Epithelial cell of proximal tubule (primary cell): Measurements from ENCODE around the gene PTCH1. TPM values are rescaled to one million over a fixed set of nuclear protein-coding genes. Genes with fewer than 3 reads are reported as not detected.

Experiments
- DNase-seq: peaks from one replicate; pipeline ENCODE4 v3.0.0-alpha.2; 2011; ENCODE audit warnings: low read depth
- H3K4me3 ChIP-seq: 2 replicates; pipeline ENCODE4 v1.5.1; 2011; ENCODE audit warnings: low read depth, mild to moderate bottlenecking, low read length
- CTCF ChIP-seq: conservative IDR thresholded peaks from 2 replicates; pipeline ENCODE4 v1.5.1; 2012; ENCODE audit warnings: low read depth, mild to moderate bottlenecking, low read length
- total RNA-seq: library from RNA; depleted of rRNA; stranded (reverse); fragments of >200 nt; gene quantifications from 2 replicates; pipeline ENCODE4 v1.2.3, GENCODE V29; 2015

PTCH1 gene
- total RNA-seq, 1 donor from 2014 or later: 3.5 TPM

GRCh38 chr9:95459851-95460517 lies 56.8 kb downstream of the PTCH1 start:
- TF ChIP-seq CTCF: no peak
- no peak for DNase-seq
- H3K4me3 ChIP-seq: no peak overlapping the region

- DNase-seq: no peak
- no peak for TF ChIP-seq CTCF
Measured at GRCh38 chr9:95459178-95459577, 57.6 kb downstream of the PTCH1 start.

GRCh38 chr9:95458666-95459065 lies 58.1 kb downstream of the PTCH1 start:
- no peak for TF ChIP-seq CTCF
- DNase-seq: no peak
- no peak overlapping the region for H3K4me3 ChIP-seq

More at GRCh38 chr9:95459178-95459577, 57.6 kb downstream of the PTCH1 start:
- H3K4me3 ChIP-seq: no peak overlapping the region

GRCh38 chr9:95457769-95458168 lies 59.0 kb downstream of the PTCH1 start:
- TF ChIP-seq CTCF: no peak
- no peak for DNase-seq
- no peak overlapping the region for H3K4me3 ChIP-seq

- no peak overlapping the region for H3K4me3 ChIP-seq
- TF ChIP-seq CTCF: no peak
- DNase-seq: no peak
Measured at GRCh38 chr9:95455714-95456113, 61.1 kb downstream of the PTCH1 start.

GRCh38 chr9:95452176-95452575 lies 64.6 kb downstream of the PTCH1 start:
- no peak for TF ChIP-seq CTCF
- H3K4me3 ChIP-seq: no peak overlapping the region
- DNase-seq: no peak

- TF ChIP-seq CTCF: no peak
- no peak for DNase-seq
- H3K4me3 ChIP-seq: no peak overlapping the region
Measured at GRCh38 chr9:95451065-95451426, 65.7 kb downstream of the PTCH1 start.
